Activated CD8-positive, alpha-beta T cell treated with anti-CD3 and anti-CD28 coated beads for 36 hours (primary cell): ENCODE measurements around the gene GRID2. TPM values are rescaled to one million over a fixed set of nuclear protein-coding genes. Genes with fewer than 3 reads are reported as not detected.

Experiments
- ATAC-seq: fragments of 200-7000 bp; cut with Tn5 transposase; one replicate; pipeline ENCODE4 v1.10.0; 2021; ENCODE audit warnings: mild to moderate bottlenecking, moderate library complexity
- CTCF ChIA-PET: fragments of 350-600 bp; sonication (Branson Sonifier 250); formaldehyde crosslinking; loops from one replicate; lab custom pipeline; 2021; ENCODE audit warnings: antibody characterized with exemption; lab: Charles Lee
- POLR2A ChIA-PET: fragments of 350-600 bp; sonication (Branson Sonifier 250); formaldehyde crosslinking; loops from one replicate; lab custom pipeline; 2021; ENCODE audit warnings: antibody characterized with exemption; lab: Charles Lee
- DNase-seq: peaks from one replicate; pipeline ENCODE4 v3.0.0-alpha.2; 2020
- H3K27ac Mint-ChIP-seq: one replicate; pipeline ENCODE4 v1.8.0; 2021; ENCODE audit warnings: mild to moderate bottlenecking, mixed read lengths
- H3K27me3 Mint-ChIP-seq: one replicate; pipeline ENCODE4 v1.8.0; 2021; ENCODE audit warnings: mixed read lengths
- H3K36me3 Mint-ChIP-seq: one replicate; pipeline ENCODE4 v1.8.0; 2021; ENCODE audit warnings: low read depth, mixed read lengths
- H3K4me1 Mint-ChIP-seq: one replicate; pipeline ENCODE4 v1.8.0; 2021; ENCODE audit warnings: low read depth, mixed read lengths
- H3K4me3 Mint-ChIP-seq: one replicate; pipeline ENCODE4 v1.8.0; 2021; ENCODE audit warnings: mild to moderate bottlenecking, moderate library complexity, mixed read lengths
- H3K9me3 Mint-ChIP-seq: one replicate; pipeline ENCODE4 v1.8.0; 2021; ENCODE audit warnings: mixed read lengths
- CTCF ChIP-seq: fragments of 200-600 bp; IDR thresholded peaks from one replicate; pipeline ENCODE4 v1.8.0; 2022; ENCODE audit warnings: antibody characterized with exemption, mild to moderate bottlenecking
- intact Hi-C: fragments of 100-400 bp; cut with micrococcal nuclease; formaldehyde crosslinking; loops from one replicate; pipeline ENCODE4 v1.10.0; 2022
- total RNA-seq, 2 experiments: library from RNA; stranded (reverse); gene quantifications; one replicate each; pipeline ENCODE4 v1.2.3, GENCODE V29; 2021

The GRID2 gene
- total RNA-seq, 2 experiments from 2014 or later: not detected

- CTCF ChIA-PET: no interaction called here
- POLR2A ChIA-PET: no interaction called here
- H3K4me1 Mint-ChIP-seq: no peaks in the 10 kb centered on the region
- intact Hi-C loops: no loop called here
- peaks cover 5% of the 10 kb centered on the region for H3K9me3 Mint-ChIP-seq
- no peaks in the 10 kb centered on the region for H3K36me3 Mint-ChIP-seq
- DNase-seq (no peak), ATAC-seq (no peak)
- no peak overlapping the region for H3K27ac Mint-ChIP-seq
- TF ChIP-seq CTCF: no peak
- H3K27me3 Mint-ChIP-seq: no peaks in the 10 kb centered on the region
- no peak overlapping the region for H3K4me3 Mint-ChIP-seq
Measured at GRCh38 chr4:93710847-93711430, 1407.2 kb downstream of the GRID2 start.

GRCh38 chr4:93718233-93718632 lies 1414.5 kb downstream of the GRID2 start:
- Mint-ChIP-seq H3K4me3 (no peak overlapping the region), H3K36me3 (no peaks in the 10 kb centered on the region), H3K9me3 (no peaks in the 10 kb centered on the region), H3K4me1 (no peaks in the 10 kb centered on the region), H3K27me3 (no peaks in the 10 kb centered on the region), H3K27ac (no peak overlapping the region)
- POLR2A ChIA-PET: no interaction called here
- ATAC-seq (no peak), DNase-seq (no peak)
- CTCF ChIA-PET: no interaction called here
- TF ChIP-seq CTCF: no peak
- intact Hi-C loops: no loop called here

GRCh38 chr4:93719552-93719951 lies 1415.8 kb downstream of the GRID2 start:
- no peaks in the 10 kb centered on the region for H3K36me3 Mint-ChIP-seq
- DNase-seq: no peak

GRCh38 chr4:93722446-93722845 lies 1418.7 kb downstream of the GRID2 start:
- Mint-ChIP-seq H3K4me1 (no peaks in the 10 kb centered on the region), H3K36me3 (no peaks in the 10 kb centered on the region), H3K27ac (no peak overlapping the region), H3K9me3 (no peaks in the 10 kb centered on the region), H3K27me3 (no peaks in the 10 kb centered on the region), H3K4me3 (no peak overlapping the region)
- ATAC-seq: no peak
- DNase-seq: no peak
- no peak for TF ChIP-seq CTCF
- ChIA-PET POLR2A (no interaction called here), CTCF (no interaction called here)
- intact Hi-C loops: no loop called here

More at GRCh38 chr4:93719552-93719951, 1415.8 kb downstream of the GRID2 start:
- Mint-ChIP-seq H3K9me3 (no peaks in the 10 kb centered on the region), H3K27ac (no peak overlapping the region), H3K4me1 (no peaks in the 10 kb centered on the region), H3K27me3 (no peaks in the 10 kb centered on the region), H3K4me3 (no peak overlapping the region)
- intact Hi-C loops: no loop called here
- TF ChIP-seq CTCF: no peak
- ATAC-seq: no peak
- ChIA-PET CTCF (no interaction called here), POLR2A (no interaction called here)

- no peak overlapping the region for H3K4me3 Mint-ChIP-seq
- no peak for TF ChIP-seq CTCF
- H3K36me3 Mint-ChIP-seq: no peaks in the 10 kb centered on the region
- ATAC-seq: no peak
- intact Hi-C loops: no loop called here
- CTCF ChIA-PET: no interaction called here
- H3K9me3 Mint-ChIP-seq: no peaks in the 10 kb centered on the region
- H3K27ac Mint-ChIP-seq: no peak overlapping the region
- H3K27me3 Mint-ChIP-seq: no peaks in the 10 kb centered on the region
- POLR2A ChIA-PET: no interaction called here
- DNase-seq: no peak
- H3K4me1 Mint-ChIP-seq: no peaks in the 10 kb centered on the region
Measured at GRCh38 chr4:93730251-93730650, 1426.5 kb downstream of the GRID2 start.
